DOHH2 (cell line): ENCODE data around the gene TBL1XR1.

Source experiments
- EZH2phosphoT487 ChIP-seq: fragments of 200-600 bp; sonication (generic); IDR thresholded peaks from 2 replicates; pipeline ENCODE4 v1.6.1; 2017; ENCODE audit warnings: borderline replicate concordance, mild to moderate bottlenecking, antibody characterized with exemption, low read length, moderate library complexity, mixed read lengths
- TF ChIP-seq, protein P1 (sequence below): fragments of 200-600 bp; sonication (generic); IDR thresholded peaks from one replicate; pipeline ENCODE4 v1.5.1; 2014; ENCODE audit warnings: antibody characterized with exemption, mild to moderate bottlenecking, low read depth, low read length; ENCODE audit not compliant: poor library complexity, severe bottlenecking

DNA sequence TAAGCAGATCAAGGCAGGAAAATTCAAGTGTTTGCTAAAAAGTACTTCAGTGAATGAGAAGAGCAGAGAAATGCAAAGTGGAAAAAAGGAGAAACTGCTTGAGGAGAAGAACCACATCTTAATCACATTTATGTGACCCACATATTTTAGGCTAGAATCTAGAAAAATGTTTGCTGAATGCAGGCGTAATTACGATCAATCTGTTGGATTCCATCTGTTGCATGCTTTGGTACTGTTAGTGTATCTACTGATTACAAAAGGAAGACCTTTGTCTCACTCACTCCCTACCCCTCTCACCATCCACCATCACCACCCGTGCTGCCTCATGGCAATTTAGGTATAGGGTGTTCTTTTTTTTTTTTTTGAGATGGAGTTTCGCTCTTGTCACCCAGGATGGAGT, 9.7 kb upstream of the TBL1XR1 start:
- TF ChIP-seq, protein P1, sequence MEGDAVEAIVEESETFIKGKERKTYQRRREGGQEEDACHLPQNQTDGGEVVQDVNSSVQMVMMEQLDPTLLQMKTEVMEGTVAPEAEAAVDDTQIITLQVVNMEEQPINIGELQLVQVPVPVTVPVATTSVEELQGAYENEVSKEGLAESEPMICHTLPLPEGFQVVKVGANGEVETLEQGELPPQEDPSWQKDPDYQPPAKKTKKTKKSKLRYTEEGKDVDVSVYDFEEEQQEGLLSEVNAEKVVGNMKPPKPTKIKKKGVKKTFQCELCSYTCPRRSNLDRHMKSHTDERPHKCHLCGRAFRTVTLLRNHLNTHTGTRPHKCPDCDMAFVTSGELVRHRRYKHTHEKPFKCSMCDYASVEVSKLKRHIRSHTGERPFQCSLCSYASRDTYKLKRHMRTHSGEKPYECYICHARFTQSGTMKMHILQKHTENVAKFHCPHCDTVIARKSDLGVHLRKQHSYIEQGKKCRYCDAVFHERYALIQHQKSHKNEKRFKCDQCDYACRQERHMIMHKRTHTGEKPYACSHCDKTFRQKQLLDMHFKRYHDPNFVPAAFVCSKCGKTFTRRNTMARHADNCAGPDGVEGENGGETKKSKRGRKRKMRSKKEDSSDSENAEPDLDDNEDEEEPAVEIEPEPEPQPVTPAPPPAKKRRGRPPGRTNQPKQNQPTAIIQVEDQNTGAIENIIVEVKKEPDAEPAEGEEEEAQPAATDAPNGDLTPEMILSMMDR: no peak
- TF ChIP-seq EZH2phosphoT487: no peak
